Fibroblast of gingiva (primary cell): ENCODE measurements around the gene KCNQ1.

Source experiments
- DNase-seq: peaks from one replicate; pipeline ENCODE4 v3.0.0-alpha.2; 2011; ENCODE audit warnings: low read depth

The KCNQ1 gene

GRCh38 chr11:2747248-2748027, 302.6 kb downstream of the KCNQ1 start:
- no peak for DNase-seq

- no peak for DNase-seq
Observed at GRCh38 chr11:2748061-2748813, 303.4 kb downstream of the KCNQ1 start.

- no peak for DNase-seq
Observed at GRCh38 chr11:2748814-2749554, 304.2 kb downstream of the KCNQ1 start.

- no peak for DNase-seq
Observed at GRCh38 chr11:2750101-2750681, 305.4 kb downstream of the KCNQ1 start.

- DNase-seq = no peak
Observed at GRCh38 chr11:2750682-2751522, 306.1 kb downstream of the KCNQ1 start.

- no peak for DNase-seq
Observed at GRCh38 chr11:2751523-2752203, 306.9 kb downstream of the KCNQ1 start.

GRCh38 chr11:2752204-2752770, 307.5 kb downstream of the KCNQ1 start:
- no peak for DNase-seq

GRCh38 chr11:2752923-2753322, 308.1 kb downstream of the KCNQ1 start:
- DNase-seq = peak; percentile 25

- DNase-seq = no peak
Observed at GRCh38 chr11:2754008-2754407, 309.2 kb downstream of the KCNQ1 start.

GRCh38 chr11:2755071-2755470, 310.3 kb downstream of the KCNQ1 start:
- DNase-seq = no peak

GRCh38 chr11:2758751-2759150, 313.9 kb downstream of the KCNQ1 start:
- no peak for DNase-seq

GRCh38 chr11:2759228-2760195, 314.7 kb downstream of the KCNQ1 start:
- no peak for DNase-seq

- no peak for DNase-seq
Observed at GRCh38 chr11:2760196-2760871, 315.5 kb downstream of the KCNQ1 start.

- DNase-seq = no peak
Observed at GRCh38 chr11:2761131-2762030, 316.6 kb downstream of the KCNQ1 start.

GRCh38 chr11:2762031-2762380, 317.2 kb downstream of the KCNQ1 start:
- no peak for DNase-seq

- DNase-seq = no peak
Observed at GRCh38 chr11:2762451-2762850, 317.6 kb downstream of the KCNQ1 start.

GRCh38 chr11:2763984-2764383, 319.2 kb downstream of the KCNQ1 start:
- no peak for DNase-seq

- no peak for DNase-seq
Observed at GRCh38 chr11:2765491-2765890, 320.7 kb downstream of the KCNQ1 start.
